Ishikawa (cell line): ENCODE results near the gene HOXA5.

Source experiments
- CEBPB ChIP-seq: IDR thresholded peaks from 2 replicates; pipeline ENCODE4 v1.6.1; 2012
- CREB1 ChIP-seq: IDR thresholded peaks from 2 replicates; pipeline ENCODE4 v1.6.1; 2012; ENCODE audit warnings: low read depth
- EGR1 ChIP-seq: IDR thresholded peaks from 2 replicates; pipeline ENCODE4 v1.6.1; 2012
- EP300 ChIP-seq: IDR thresholded peaks from 2 replicates; pipeline ENCODE4 v1.6.1; 2012; ENCODE audit warnings: borderline replicate concordance
- FOXM1 ChIP-seq: IDR thresholded peaks from 2 replicates; pipeline ENCODE4 v1.6.1; 2012; ENCODE audit warnings: low read depth, borderline replicate concordance
- NFIC ChIP-seq: IDR thresholded peaks from 2 replicates; pipeline ENCODE4 v1.6.1; 2012
- RAD21 ChIP-seq: IDR thresholded peaks from 2 replicates; pipeline ENCODE4 v1.6.1; 2012; ENCODE audit warnings: low read depth
- TAF1 ChIP-seq: IDR thresholded peaks from 2 replicates; pipeline ENCODE4 v1.6.1; 2012; ENCODE audit warnings: low read depth, mild to moderate bottlenecking
- TCF12 ChIP-seq: IDR thresholded peaks from 2 replicates; pipeline ENCODE4 v1.6.1; 2012; ENCODE audit warnings: low read depth
- TEAD4 ChIP-seq: IDR thresholded peaks from 2 replicates; pipeline ENCODE4 v1.6.1; 2012
- YY1 ChIP-seq: IDR thresholded peaks from 2 replicates; pipeline ENCODE4 v1.6.1; 2012; ENCODE audit warnings: low read depth
- ZBTB7A ChIP-seq: IDR thresholded peaks from 2 replicates; pipeline ENCODE4 v1.6.1; 2012; ENCODE audit warnings: low read depth
- TF ChIP-seq, protein P1 (sequence below): IDR thresholded peaks from 2 replicates; pipeline ENCODE4 v1.6.1; 2012
- TF ChIP-seq, protein P2 (sequence below): IDR thresholded peaks from 2 replicates; pipeline ENCODE4 v1.6.1; 2012; ENCODE audit warnings: low read depth, mild to moderate bottlenecking
- TF ChIP-seq, protein P3 (sequence below): IDR thresholded peaks from 2 replicates; pipeline ENCODE4 v1.6.1; 2012

The HOXA5 gene

DNA sequence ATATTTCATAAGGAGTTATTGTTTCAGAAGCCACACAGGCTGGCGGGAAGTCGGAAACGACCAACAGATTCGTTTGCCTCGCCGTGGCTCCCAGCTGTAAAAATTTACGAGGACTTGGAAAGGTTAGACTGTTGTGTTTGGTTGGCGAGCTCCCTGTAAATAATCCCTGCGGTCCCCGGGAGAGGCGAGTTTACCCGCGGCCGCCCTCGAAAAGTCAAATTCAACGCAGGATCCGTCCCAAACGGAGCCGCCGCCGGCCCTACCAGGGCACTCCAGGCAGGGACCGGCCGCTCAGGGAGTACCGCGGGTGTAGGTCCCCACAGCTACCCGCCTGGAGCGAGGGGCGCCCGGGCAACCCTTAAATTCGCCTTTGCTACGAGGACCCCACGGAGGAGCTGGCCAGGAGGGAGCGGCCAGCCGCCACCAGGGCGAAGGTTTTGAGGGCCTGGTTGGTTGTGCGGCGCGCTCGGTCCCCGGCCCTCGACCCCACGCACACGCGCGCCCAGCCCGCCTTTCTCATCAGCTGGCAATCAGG is 22.6 kb upstream of the HOXA5 start:
- TF ChIP-seq EGR1 (no peak), EP300 (no peak), TEAD4 (no peak), ZBTB7A (no peak), FOXM1 (no peak), RAD21 (no peak), TCF12 (no peak), CEBPB (no peak), TAF1 (no peak), CREB1 (no peak), YY1 (no peak), NFIC (no peak)
- TF ChIP-seq, protein P1, sequence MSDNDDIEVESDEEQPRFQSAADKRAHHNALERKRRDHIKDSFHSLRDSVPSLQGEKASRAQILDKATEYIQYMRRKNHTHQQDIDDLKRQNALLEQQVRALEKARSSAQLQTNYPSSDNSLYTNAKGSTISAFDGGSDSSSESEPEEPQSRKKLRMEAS: no peak
- TF ChIP-seq, protein P2, sequence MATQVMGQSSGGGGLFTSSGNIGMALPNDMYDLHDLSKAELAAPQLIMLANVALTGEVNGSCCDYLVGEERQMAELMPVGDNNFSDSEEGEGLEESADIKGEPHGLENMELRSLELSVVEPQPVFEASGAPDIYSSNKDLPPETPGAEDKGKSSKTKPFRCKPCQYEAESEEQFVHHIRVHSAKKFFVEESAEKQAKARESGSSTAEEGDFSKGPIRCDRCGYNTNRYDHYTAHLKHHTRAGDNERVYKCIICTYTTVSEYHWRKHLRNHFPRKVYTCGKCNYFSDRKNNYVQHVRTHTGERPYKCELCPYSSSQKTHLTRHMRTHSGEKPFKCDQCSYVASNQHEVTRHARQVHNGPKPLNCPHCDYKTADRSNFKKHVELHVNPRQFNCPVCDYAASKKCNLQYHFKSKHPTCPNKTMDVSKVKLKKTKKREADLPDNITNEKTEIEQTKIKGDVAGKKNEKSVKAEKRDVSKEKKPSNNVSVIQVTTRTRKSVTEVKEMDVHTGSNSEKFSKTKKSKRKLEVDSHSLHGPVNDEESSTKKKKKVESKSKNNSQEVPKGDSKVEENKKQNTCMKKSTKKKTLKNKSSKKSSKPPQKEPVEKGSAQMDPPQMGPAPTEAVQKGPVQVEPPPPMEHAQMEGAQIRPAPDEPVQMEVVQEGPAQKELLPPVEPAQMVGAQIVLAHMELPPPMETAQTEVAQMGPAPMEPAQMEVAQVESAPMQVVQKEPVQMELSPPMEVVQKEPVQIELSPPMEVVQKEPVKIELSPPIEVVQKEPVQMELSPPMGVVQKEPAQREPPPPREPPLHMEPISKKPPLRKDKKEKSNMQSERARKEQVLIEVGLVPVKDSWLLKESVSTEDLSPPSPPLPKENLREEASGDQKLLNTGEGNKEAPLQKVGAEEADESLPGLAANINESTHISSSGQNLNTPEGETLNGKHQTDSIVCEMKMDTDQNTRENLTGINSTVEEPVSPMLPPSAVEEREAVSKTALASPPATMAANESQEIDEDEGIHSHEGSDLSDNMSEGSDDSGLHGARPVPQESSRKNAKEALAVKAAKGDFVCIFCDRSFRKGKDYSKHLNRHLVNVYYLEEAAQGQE: no peak
- TF ChIP-seq, protein P3, sequence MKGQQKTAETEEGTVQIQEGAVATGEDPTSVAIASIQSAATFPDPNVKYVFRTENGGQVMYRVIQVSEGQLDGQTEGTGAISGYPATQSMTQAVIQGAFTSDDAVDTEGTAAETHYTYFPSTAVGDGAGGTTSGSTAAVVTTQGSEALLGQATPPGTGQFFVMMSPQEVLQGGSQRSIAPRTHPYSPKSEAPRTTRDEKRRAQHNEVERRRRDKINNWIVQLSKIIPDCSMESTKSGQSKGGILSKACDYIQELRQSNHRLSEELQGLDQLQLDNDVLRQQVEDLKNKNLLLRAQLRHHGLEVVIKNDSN: no peak

DNA sequence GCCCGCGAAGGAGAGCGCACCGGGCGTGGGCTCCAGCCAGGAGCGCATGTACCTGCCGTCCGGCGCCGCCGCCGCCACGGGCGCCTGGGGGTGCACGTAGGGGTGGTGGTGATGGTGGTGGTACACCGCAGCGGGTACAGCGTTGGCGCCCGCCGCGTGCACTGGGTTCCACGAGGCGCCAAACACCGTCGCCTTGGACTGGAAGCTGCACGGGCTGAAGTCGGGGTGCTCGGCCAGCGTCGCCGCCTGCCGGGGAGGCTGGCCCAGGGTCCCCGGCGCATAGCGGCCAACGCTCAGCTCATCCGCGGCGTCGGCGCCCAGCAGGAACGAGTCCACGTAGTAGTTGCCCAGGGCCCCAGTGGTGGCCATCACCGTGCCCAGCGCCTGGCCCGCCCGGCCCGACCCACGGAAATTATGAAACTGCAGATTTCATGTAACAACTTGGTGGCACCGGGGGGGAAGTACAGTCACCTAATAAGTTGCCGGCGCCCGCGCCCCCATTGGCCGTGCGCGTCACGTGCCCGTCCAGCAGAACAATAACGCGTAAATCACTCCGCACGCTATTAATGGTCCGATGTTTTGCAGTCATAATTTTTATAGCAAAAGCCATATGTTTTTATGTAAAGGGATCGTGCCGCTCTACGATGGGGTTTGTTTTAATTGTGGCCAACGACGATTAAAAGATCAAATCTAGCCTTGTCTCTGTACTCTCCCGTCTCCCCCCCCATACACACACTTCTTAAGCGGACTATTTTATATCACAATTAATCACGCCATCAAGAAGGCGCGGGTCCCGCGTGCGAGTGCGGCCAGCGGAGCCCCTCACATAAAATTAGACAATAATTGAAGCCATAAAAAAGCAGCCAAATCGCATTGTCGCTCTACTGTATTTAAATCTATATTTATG is 21.9 kb upstream of the HOXA5 start, which contains the start of gene HOXA9:
HOXA9 (minus strand) TSS at position 449 of the 907 bp plus-strand sequence; CDS start at position 369, 80 bp downstream.
- TF ChIP-seq CEBPB (no peak), ZBTB7A (no peak), TEAD4 (no peak), TCF12 (no peak), RAD21 (no peak), NFIC (no peak), EP300 (no peak), EGR1 (no peak), FOXM1 (no peak), YY1 (no peak), CREB1 (no peak), TAF1 (no peak)
- TF ChIP-seq, protein P1: no peak
- TF ChIP-seq, protein P3: no peak
- TF ChIP-seq, protein P2: no peak

DNA sequence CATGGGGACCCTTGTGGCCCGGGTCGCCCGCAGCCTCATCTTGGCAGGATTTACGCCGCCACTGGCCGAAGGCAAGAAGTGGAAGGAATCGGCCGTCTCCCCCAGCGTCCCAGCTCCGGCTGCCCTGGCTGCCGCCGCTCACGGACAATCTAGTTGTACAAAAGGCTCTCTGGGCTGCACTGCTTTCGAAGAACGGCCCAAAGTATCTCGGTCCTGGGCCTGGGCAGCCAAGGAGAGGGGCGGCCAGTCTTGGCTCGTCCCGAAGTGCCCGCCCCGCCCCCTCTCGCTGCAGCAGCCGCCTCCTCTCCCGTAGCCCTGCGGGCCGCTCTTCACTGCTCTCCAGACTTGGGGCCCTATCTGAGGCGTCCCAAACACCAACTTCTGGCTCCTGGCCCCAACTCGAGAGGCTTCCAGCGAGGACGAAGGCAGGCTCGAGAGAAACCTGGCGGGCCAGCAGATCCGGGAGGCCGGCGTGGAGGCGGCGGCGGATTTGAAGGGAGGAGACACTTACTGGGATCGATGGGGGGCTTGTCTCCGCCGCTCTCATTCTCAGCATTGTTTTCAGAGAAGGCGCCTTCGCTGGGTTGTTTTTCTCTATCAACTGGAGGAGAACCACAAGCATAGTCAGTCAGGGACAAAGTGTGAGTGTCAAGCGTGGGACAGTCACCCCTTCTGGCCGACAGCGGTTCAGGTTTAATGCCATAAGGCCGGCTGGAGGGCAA is 21.0 kb upstream of the HOXA5 start:
- TF ChIP-seq EP300 (no peak), TAF1 (no peak), CREB1 (no peak), TCF12 (no peak), EGR1 (no peak), YY1 (no peak), TEAD4 (no peak), ZBTB7A (no peak), CEBPB (no peak), NFIC (no peak), RAD21 (no peak)
- TF ChIP-seq, protein P1: no peak
- TF ChIP-seq, protein P3: no peak

DNA sequence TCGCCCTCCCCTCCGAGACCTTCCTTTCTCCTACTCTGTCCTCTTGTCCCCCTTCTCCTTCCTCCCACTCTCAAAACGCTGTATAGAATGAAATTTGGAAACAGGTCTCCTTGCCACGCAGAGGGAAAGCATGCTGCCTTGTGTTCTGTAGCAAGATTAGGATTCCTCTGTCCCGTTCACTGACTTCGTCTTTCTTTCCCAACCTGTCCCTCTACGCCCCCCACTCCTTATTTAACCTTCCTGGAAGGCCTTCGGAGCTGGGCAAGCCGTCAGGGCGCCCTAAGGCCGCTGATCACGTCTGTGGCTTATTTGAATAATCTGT is 20.5 kb upstream of the HOXA5 start:
- TF ChIP-seq CREB1 (no peak), TCF12 (no peak), CEBPB (no peak), FOXM1 (no peak), ZBTB7A (no peak), EP300 (no peak), TEAD4 (no peak)
- TF ChIP-seq, protein P2: no peak
